COR-L47 (cell line): ENCODE results near the gene AFF3.

Source experiments
- DNase-seq: peaks from one replicate; lab custom pipeline; 2025; lab: John Stamatoyannopoulos, UW

AFF3 gene

DNA sequence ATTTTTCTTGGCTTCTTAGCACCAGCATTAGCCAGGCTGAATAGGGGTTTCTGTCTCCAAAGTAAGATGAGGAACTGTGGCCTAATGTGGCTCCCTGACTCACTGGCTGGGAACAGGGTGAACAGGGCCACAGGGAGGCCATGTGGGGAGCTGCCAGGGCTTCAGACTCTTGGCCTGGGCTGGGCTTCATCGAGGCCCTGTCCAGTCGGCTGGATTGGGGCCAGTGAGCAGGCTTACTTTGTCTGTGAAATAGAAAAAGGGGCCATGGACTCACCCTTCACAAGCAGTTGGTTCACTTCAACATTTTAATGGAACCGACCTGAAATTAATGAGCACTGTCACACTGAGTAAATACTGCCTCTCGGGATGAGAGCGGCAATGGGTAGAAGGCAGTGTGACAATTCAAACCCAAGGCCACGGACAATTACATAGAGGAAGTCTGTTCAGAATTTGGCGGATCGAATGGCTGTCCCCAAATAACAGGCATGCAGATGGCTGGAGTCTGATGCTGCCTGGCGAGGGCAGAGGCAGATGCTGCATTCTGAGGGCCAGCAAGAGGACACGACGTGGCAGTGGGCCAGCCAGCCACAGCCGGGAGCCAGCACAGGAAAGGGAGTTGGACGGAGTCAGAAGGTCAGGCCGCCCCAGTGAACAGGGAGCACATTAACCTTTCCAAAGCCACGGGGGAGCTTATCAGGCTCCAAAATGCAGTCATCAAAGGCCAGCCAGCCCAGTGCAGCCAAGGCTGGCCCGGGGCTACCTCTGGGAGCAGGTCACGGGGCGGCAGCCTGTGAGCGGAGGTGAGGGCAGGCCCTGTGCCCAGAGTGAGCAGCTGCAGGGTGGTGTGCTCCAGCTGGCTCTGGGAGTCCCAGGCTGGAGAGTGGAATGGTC is 506.0 kb downstream of the AFF3 start:
- no peak for DNase-seq

DNA sequence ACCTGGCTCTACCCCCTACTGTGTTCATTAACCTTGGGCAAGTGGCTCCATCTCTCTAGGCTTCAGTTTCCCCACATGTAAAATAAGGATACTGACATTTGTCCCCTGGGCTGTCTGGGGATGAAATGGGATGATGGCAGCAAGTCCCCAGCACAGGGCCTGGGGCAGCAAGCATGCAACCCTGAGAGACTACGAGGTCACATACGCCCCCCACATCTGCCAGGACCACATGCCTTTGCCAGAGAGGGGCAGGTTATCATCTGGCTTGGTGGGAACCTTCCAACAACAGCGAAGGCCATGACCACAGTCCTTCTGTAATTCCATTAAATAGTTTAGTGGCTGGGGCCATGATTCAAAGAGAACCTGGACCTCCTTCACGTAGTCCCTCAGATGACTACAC is 506.7 kb downstream of the AFF3 start:
- DNase-seq: no peak

DNA sequence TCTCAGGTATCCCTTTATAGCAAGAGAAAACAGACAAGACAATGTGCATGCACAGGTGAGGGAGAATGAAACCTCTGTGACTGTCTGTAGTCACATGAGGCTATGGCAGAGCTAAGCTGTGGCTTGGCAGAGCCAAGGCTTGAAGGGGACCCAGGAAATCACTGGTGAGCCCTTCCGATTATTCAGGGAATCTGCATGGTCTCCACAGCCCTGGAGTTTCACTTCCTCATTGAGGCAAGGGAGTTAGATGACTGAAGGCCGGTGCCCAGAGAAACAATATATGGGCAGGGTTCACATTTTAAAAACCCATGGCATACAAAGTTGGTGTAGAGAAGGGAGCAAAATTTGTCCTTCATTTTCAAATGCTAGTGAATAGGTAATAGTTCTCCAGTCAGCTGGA is 508.2 kb downstream of the AFF3 start:
- DNase-seq: no peak

DNA sequence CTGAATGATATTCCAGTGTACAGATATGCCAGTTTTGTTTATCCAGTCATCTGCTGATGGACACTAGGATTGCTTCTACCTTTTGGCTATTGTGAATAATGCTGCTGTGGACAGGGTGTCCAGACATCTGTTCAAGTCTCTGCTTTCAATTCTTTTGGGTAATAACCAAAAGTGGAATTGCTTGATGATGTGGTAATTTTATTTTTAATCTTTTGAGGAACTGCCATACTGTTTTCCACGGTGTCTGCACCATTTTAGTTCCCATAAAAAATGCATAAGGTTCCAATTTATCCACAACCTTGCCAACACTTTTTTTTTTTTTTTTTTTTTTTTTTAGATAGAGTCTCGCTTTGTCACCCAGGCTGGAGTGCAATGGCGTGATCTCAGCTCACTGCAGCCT is 510.7 kb downstream of the AFF3 start:
- no peak for DNase-seq

DNA sequence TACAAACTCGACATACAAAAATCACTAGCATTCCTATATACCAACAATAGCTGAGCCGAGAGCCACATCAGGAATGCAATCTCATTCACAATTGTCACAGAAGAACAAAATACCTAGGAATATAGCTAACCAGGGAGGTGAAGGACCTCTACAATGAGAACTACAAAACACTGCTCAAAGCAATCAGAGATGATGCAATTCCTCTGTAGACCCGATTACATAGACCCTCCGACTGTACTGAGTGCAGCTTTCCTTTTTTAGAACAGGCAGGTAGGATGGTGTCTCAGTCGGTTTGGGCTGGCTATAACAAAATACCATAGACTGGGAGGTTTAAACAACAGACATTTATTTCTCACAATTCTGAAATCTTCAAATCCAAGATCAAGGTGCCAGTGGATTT is 513.1 kb downstream of the AFF3 start:
- DNase-seq: no peak

DNA sequence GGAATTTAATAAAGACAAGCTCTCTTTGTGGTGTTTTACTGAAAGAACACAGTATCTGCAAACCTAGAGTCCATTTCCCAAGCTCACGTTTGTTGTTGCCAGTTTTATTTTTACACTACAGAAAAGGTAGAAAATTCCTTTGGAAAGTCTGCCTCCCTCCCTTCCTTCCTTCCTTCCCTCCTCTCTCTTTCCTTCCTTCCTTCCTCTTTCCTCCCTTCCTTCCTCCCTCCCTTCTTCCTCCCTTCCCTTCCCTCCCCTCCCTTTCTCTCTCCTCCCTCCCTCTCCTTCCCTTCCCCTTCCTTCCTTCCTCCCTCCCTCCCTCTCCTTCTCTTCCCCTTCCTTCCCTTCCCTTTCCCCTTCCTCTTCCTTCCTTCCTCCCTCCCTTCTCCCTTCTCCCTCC is 516.2 kb downstream of the AFF3 start:
- DNase-seq: no peak

DNA sequence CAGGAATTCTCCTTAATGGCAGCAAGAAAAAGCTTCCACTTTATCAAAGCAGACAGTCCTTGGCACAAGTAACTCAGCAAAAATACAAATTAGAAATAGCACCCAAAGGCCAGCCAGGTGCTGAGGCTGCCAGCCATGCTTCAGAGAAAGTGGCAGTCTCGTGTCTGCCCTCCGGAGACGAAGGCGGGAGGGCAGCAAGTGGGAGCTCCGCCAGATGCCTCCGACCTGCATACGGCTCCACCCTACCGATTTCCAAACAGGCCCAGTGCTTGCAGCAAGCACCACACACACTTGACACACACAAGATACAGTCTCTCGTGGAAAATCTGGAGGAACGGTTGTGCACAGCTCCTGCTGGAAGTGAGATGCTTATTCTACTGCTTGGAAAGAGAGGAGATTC is 517.7 kb downstream of the AFF3 start:
- DNase-seq: no peak

DNA sequence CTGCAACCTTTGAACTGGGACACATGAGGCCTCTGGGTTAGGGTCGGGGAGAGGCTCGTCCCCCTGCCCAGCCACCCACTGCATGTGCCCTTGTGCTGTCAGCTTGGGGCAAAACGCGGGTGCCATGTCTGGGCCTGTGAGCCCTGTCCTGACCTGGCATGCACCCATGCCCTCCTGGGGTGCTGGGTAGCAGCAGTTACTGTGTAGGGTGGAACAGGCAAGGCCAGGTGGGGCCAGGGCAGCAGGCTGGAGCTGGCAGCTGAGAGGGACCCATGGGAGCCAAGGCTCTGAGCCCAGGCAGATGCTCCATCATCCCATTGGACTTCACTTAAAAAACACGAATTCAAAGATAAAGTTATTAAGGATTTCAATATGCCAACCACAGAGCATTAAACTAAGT is 518.8 kb downstream of the AFF3 start:
- DNase-seq: no peak

DNA sequence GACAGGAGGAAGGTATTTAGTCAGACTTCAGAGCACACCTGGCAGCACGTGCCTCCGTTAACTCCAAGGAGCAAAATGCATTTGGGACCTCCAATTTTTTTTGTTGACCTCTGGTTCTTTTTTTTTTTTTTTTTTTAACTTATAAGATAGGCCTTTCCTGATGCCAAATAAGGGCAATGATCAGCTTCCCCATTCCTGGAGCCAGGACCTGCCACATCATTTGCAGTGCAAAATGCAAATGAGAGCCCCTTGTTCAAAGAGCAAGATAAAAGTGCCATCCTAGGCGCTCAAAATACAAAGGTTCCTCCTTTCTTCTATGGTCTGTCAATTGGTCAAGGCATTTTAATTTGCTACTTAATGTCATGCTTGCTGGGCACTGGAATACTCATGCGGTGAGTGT is 519.4 kb downstream of the AFF3 start:
- no peak for DNase-seq

DNA sequence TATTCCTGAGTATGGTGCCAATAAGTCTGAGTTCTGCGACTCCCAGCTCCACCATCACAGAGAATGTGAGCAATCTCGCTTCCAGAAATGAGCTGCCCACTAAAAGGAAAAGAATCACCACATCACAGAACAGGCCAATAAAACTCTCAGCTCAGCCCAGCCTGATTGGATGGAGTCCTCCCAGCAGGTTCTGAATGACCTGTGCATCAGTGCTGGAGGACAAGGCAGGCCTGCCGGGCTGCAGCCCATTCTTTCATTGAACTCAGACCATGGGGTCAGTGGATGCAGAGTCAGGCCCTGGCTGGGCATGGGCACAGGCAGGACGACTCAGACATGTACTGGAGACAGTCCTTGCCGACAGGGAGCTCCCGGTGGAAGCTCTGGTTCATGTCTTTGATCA is 519.9 kb downstream of the AFF3 start:
- no peak for DNase-seq

DNA sequence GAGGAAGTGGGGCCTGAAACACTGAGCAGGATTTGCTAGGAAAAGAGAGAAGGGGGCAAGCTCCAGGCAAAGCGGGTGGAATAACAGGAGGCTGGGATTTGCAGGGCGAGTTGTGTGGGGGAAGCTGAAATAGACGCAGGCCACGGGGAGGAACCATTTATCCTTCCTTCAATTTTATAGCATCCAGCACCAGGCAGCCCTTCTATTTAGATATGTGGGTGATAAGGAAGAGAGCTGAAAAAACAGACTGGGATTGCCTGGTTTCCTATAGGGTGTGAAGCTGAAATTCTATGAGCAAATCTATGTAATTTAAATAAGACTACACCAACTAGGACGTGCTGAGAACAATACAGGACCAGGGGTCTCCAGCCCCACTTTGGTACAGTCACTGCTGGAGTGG is 520.6 kb downstream of the AFF3 start:
- DNase-seq: no peak

DNA sequence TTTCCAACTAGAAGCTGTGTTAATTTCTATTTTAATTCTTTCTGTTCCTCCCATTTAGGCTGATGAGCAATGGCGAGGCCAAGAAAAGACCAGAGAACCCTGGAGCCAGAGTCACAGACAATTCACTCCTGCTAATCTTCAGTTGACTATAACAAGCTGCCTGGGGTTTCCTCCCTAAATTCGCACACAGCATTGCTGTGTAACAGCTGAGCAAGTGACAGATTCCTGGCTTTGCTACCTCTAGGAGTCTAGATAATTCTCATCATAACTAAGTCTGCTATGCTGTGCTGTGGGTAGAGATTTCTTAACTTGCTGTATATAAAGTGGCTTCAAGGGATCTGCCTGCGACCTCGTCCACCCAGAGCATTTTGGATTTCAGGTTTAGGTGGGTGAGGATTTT is 521.3 kb downstream of the AFF3 start:
- DNase-seq: no peak

DNA sequence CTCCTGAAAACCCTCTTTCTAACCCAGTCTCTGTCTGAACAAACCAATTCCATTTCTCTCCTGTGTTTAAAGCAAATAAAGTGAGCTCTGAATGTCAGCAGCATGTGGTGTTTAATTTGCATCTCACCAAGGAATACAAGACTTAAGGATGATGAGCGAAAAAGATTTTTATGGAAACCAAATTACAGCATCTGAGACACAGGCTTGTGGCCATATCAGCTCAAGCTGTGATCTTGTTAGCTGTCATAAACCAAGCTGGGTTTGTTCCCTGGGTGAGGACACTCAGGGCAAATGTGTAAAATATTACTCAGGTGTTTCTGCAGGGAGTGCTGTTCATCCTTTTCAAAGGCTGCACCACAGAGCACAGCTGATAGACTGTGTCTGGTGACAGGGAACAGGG is 523.2 kb downstream of the AFF3 start:
- DNase-seq: no peak

DNA sequence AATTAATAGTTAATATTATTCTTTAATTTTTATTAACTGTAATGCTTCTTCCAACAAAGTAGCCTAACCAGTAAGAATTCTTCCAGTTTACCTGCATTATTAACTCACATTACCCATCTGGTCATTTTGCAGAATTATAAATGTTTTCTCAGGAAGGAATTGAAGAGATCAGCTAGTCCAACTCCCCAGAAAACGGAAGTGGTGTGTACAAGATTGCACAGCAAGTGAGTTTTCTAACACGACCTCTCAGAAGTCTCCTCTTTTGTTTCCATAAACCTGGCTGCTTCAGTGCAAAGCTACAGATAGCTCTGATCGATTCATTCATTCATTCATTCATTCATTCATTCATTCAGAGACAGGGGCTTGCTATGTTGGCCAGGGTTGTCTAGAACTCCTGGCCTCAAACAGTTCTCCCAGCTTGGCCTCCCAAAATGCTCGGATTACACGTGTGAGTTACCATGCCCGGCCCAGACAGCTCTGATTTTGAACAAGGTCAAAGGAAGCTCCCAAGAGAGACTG is 523.8 kb downstream of the AFF3 start:
- no peak for DNase-seq

DNA sequence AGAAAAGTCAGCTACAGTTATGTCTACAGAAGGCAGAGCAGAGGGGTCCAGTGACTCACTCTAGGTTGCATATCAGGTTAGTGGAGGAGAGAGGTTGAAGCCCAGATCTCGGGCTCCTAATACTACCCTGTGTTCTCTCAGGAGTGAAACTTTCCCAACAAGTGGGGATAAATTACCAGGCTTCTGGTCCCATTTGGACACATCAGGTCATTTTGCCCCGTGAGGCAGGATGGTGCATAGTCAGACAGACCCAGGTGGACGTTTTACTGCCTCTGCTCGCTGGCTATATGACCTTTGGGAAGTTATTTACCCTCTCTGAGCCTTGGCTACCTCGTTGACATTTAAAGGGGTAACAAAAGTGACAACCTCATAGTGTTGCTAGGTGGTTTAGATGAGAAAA is 524.6 kb downstream of the AFF3 start:
- DNase-seq: no peak

DNA sequence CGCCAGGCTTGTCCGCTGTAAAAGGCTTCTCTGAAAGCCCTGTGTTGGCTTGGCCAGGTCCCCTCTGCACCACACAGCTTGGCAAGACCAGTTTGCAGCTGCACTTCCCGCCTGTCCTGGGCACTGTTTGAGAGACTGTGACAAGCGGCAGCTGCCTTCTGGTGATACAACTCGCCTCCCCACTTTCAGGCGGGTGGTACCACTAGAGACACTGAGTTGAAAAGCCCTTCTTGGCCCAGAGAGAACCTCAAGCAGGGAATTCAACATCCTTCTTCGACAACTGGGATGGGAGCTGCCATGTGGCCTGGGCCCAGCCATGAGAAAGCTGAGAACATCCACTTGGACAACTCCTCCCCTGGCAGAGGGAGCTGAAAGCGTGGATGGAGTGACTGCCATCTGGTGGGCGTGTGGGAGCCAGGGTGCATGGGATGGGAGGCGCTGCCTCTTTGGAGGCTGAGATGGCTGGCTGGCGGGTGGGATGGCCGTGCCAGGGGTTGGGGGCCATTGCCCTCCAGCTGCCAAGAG is 527.1 kb downstream of the AFF3 start:
- peak; percentile 45 for DNase-seq

DNA sequence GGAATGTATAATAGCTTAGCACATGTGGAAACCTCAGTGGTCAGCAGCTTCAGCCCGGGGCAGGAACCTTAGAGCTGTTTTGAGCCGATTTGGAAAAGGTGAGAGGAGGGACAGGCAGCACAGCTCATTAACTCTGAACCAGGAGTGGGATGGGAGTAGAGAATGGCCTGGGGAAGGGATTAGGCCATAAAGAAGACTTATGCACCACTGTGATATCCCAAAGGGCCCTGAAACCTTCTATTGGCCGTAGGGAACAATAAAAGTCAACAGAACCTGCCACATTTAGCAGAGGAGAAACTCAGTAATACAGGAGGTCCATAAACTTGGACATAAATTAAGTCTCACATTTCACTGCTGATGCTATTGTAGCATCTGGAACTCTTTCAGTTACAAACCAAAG is 528.4 kb downstream of the AFF3 start:
- DNase-seq: no peak

DNA sequence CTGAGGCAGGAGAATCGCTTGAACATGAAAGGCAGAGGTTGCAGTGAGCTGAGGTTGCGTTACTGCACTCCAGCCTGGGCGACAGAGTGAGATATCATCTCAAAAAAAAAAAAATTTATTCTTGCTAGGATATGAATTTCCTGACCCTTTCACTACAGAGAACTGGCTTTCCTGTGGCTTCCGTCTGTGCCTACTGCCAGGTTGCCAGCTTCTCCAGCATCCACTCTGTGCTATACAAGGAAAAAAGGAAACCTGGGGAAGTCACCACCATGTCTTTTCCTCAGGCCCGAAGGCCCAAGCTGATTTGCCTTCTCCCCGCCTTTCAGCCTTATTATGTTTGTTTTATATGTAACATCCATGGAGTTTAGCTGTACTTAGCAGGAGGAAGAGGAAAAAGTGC is 530.6 kb downstream of the AFF3 start:
- DNase-seq: no peak

DNA sequence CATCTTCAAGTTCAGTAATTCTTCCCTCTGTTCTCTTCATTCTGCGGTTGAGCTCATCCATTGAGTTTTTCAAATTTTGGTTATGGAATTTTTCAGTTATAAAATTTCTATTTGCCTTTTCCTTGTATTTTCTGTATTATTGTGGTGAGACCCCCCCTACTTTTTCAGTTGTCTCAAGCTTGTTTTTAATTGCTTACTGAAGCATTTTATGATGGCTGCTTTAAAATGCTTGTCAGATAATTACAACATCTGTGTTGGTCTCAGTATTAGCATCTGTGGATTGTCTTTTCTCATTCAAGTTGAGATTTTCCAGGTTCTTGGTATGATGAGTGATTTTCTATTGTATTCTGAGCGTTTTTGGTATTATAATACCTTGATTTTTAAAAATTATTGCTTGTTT is 531.4 kb downstream of the AFF3 start:
- no peak for DNase-seq

DNA sequence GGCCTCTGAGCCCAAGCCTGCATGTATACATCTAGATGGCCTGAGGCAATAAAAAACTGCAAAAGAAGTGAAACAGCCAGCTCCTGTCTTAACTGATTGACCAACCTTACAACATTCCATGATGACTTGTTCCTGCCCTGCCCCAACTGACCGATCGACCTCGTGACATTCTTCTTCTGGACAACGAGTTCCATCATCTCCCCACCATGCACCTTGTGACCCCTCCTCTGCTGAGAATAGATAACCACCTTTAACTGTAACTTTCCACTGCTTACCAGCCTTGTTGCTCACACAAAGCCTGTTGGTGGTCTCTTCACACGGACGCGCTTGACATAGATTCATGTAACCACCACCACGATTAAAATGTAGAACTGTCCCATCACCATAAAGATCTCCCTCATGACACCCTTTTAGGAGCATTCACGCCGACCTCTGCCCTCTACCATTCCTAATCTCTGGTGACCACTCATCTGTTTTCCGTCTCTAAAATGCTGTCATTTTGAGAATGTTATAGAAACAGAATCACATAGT is 532.5 kb downstream of the AFF3 start:
- DNase-seq: no peak

DNA sequence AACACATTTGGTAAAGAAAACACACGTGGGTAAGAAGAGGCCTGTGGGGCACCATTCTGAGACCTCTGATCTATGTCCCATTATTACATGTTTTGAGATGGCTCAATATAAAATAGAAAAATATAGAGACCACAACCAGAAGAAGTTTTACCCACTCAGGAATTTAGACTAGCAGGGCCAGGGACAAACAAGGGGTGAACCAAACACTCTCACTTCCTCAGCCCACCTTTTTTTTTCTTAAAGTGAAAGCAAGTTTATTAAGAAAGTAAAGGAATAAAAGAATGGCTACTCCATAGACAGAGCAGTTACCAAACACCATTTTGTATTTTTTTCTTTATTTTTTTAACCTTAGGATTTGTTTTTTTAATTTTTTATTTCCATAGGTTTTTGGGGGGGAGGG is 533.5 kb downstream of the AFF3 start:
- DNase-seq: no peak

DNA sequence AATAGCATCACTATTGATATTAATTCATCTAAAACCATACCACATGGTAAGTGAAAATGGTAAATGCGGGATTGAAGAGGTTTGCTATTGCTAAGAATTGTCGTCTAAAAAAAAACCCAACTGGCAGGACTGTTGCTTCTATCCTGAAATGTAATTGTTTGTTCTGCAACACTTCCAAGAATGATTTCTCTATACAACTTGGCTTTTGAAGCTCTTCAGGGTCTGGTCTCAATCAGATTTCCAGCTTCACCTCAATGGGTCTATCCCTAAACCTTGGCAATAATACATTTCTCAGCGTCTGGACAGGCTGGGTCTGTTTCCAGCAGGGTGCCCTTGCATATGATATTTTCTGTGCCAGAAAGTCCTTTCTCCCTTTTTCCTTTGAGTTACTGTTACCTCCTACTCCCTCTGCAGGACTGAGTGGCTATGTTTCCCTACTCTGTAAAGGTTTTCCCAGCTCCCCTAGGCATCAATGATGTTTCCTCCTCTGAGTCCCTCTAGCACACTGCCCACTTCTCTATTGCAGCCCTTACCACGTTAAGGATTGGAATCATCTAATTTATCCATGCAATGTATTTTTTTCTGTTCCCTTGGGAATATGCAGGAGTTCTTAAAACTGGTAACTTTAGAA is 534.4 kb downstream of the AFF3 start:
- DNase-seq: no peak

DNA sequence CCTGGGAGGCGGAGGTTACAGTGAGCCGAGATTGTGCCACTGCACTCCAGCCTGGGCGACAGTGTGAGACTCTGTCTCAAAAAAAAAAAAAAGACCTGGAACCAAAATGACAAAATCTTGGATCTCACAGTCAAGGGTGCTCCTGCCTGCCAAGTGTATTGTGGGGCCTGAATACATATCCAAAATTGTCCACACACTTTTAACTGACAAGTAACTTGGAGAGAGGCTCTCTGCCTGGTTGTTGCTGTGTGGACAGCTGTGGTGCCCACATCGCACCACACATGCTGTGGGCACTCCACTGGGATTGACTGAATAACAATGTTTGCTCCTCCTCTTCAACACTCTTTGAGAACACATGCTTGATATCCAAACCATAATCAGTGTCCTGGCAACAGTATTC is 534.9 kb downstream of the AFF3 start:
- DNase-seq: no peak
